B cell (primary cell): Measurements from ENCODE around the gene MAP3K5.

Experiments
- CTCF ChIP-seq: fragments of 200-600 bp; IDR thresholded peaks from one replicate; pipeline ENCODE4 v1.8.0; 2022; ENCODE audit warnings: antibody characterized with exemption, mild to moderate bottlenecking
- EZH2 ChIP-seq: IDR thresholded peaks from 2 replicates; pipeline ENCODE4 v1.6.1; 2012; ENCODE audit warnings: borderline replicate concordance, low read depth, mild to moderate bottlenecking, moderate library complexity, low read length; ENCODE audit not compliant: insufficient read depth, poor library complexity, severe bottlenecking

- no peak for TF ChIP-seq CTCF
- no peak for TF ChIP-seq EZH2
Measured at GRCh38 chr6:136548582-136549299, 243.5 kb downstream of the MAP3K5 start.
